ENCODE measurements around the gene POLR1A.

The POLR1A gene

DNA sequence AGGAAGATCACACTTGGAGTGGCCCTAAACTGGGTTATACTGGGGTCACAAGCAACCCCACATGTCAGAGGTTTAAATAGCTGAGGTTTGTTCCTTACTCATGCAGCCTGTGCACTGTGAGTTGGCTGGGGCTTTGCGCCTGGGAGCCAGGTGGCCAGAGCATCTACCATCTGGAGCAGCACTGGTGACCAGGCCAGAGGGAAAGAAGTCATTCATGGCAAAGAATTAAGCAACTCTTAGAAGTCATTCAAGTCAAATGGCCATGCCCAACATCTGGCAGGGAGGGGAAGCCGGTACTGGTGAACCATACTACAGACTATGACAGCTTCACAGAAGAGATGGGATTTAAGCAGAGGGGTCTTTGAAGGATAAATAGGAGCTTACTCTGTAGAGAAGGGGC is 90.7 kb downstream of the POLR1A start:
- no peak for DNase-seq (ENCODE audit: low read depth)
- no peak overlapping the region for H3K4me3 ChIP-seq (ENCODE audit: control insufficient read depth, low read depth, low read length)
- no peak for TF ChIP-seq CTCF (conservative IDR thresholded peaks at IDR 0.05; ENCODE audit: control insufficient read depth, insufficient read depth, low read depth, low read length)

DNA sequence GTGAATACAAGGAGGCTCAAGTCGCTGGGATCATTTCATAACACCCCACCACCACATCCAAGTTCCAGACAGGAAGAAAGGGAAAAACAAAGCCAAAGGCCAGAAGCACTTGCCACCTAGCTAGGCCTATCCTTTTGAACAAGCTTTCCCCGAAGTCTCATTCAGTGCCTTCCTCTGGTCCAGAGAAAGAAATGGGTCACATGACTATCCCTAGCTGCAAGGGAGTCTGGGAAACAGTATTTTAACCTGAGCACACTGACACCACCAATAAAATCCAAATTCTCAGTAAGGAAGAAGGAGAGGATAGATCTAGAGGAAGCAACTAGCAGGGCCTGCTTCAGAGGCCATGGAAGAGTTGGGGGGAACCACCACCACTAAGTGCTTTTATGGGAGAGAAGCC is 91.2 kb downstream of the POLR1A start:
- no peak overlapping the region for H3K4me3 ChIP-seq (ENCODE audit: control insufficient read depth, low read depth, low read length)
- no peak for DNase-seq (ENCODE audit: low read depth)
- TF ChIP-seq CTCF (conservative IDR thresholded peaks at IDR 0.05; ENCODE audit: control insufficient read depth, insufficient read depth, low read depth, low read length) = no peak

GRCh38 chr2:86012007-86012712 is 93.5 kb downstream of the POLR1A start:
- DNase-seq (ENCODE audit: low read depth) = no peak
- no peak overlapping the region for H3K4me3 ChIP-seq (ENCODE audit: control insufficient read depth, low read depth, low read length)
- TF ChIP-seq CTCF (conservative IDR thresholded peaks at IDR 0.05; ENCODE audit: control insufficient read depth, insufficient read depth, low read depth, low read length) = no peak

GRCh38 chr2:86011449-86011941 is 94.2 kb downstream of the POLR1A start:
- DNase-seq (ENCODE audit: low read depth) = no peak
- no peak overlapping the region for H3K4me3 ChIP-seq (ENCODE audit: control insufficient read depth, low read depth, low read length)
- TF ChIP-seq CTCF (conservative IDR thresholded peaks at IDR 0.05; ENCODE audit: control insufficient read depth, insufficient read depth, low read depth, low read length) = no peak

DNA sequence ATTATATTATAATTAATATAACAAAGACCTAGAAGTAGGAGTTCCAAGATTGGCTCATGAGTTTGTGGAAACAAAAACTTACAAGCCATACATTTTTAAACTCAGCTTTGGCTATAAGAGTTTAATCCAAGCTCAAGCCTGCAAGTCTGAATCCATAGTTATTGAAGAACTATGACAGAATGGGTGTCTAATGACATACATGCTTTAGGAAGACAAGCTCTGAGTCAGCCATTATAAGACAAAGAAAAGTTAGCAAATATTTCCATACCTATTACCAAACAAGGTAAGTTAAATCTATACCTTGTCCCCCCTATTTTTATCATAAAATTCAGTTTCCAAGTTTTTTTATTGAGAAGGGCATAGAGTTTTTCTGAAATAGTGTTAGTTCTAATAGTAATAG is 95.6 kb downstream of the POLR1A start:
- no peak for TF ChIP-seq CTCF (conservative IDR thresholded peaks at IDR 0.05; ENCODE audit: control insufficient read depth, insufficient read depth, low read depth, low read length)
- H3K4me3 ChIP-seq (ENCODE audit: control insufficient read depth, low read depth, low read length) = no peak overlapping the region
- no peak for DNase-seq (ENCODE audit: low read depth)

DNA sequence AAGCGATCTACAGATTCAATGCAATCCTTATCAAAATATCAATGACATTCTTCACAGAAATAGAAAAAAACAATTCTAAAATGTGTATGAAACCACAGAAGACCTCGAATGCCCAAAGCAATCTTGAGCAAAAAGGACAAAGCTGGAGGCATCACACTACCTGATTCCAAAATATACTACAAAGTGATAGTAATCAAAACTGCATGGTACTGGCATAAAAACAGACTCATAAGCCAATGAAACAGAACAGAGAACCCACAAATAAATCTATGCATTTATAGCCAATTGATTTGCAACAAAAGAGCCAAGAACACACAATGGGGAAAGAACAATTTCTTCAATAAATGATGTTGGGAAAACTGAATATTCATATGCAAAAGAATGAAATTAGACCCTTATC is 99.2 kb downstream of the POLR1A start:
- no peak for TF ChIP-seq CTCF (conservative IDR thresholded peaks at IDR 0.05; ENCODE audit: control insufficient read depth, insufficient read depth, low read depth, low read length)
- no peak overlapping the region for H3K4me3 ChIP-seq (ENCODE audit: control insufficient read depth, low read depth, low read length)
- DNase-seq (ENCODE audit: low read depth) = no peak

All from fibroblast of mammary gland (primary cell).